ENCODE results near the gene ALPL. TPM values are rescaled to one million over a fixed set of nuclear protein-coding genes. Genes with fewer than 3 reads are reported as not detected.

The ALPL gene
- total RNA-seq, 1 donor from 2014 or later, result not detected

DNA sequence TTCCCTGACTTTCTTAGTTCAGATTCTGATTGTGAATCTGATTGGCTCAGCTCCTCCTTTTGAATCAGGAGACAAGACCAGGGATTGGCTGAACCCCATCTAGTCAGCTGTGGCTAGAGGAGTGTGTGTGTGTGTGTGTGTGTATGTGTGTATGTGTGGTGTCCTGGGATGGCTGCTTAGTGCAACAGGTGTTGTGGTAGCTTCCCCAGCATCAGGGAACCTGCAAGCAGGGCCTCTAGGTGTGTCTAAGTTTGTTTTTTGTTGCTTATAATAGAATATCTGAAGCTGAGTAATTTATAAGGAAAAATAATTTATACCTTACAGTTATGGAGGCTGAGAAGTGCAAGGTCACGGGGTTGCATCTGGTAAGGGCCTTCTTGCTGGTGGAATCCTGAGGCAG lies 13.2 kb upstream of the ALPL start:
- no peak for TF ChIP-seq CTCF (conservative IDR thresholded peaks at IDR 0.05; ENCODE audit: low read depth, low read length)
- H3K4me3 ChIP-seq (ENCODE audit: low read depth, low read length), result no peak overlapping the region
- DNase-seq (ENCODE audit: low read depth), result no peak

- no peak for TF ChIP-seq CTCF (conservative IDR thresholded peaks at IDR 0.05; ENCODE audit: low read depth, low read length)
- no peak overlapping the region for H3K4me3 ChIP-seq (ENCODE audit: low read depth, low read length)
- DNase-seq (ENCODE audit: low read depth), result no peak
These were observed 12.3 kb upstream of the ALPL start for GRCh38 chr1:21496886-21497285.

DNA sequence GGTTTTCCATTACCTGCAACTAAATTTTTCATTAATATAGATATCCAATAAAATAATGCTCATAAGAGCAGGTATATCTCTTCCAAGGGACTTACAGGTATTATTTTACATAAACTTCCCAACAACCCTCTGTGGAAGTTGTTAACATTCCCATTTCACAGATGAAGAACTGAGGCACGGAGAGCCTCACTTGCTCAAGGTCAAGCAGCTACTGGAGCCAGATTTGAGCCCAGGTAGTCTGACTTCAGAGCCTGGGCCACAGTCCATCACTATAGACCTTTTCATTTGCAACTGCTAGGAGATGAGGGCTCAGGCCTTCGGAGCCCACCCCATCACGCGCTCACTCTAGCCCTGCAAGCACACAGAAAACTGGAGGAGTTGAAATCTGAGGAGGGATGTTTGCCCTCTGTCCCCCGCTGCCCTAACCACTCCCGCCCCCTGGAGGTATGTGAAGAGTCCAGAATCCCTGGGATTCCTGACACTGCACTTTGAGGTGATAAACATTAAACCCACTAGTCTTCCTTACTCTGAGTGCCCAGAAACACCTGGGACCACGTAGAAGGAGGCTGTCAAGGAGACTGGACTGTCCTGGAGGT lies 11.7 kb upstream of the ALPL start:
- peak; percentile 39 for TF ChIP-seq CTCF (conservative IDR thresholded peaks at IDR 0.05; ENCODE audit: low read depth, low read length)
- no peak for DNase-seq (ENCODE audit: low read depth)
- no peak overlapping the region for H3K4me3 ChIP-seq (ENCODE audit: low read depth, low read length)

DNA sequence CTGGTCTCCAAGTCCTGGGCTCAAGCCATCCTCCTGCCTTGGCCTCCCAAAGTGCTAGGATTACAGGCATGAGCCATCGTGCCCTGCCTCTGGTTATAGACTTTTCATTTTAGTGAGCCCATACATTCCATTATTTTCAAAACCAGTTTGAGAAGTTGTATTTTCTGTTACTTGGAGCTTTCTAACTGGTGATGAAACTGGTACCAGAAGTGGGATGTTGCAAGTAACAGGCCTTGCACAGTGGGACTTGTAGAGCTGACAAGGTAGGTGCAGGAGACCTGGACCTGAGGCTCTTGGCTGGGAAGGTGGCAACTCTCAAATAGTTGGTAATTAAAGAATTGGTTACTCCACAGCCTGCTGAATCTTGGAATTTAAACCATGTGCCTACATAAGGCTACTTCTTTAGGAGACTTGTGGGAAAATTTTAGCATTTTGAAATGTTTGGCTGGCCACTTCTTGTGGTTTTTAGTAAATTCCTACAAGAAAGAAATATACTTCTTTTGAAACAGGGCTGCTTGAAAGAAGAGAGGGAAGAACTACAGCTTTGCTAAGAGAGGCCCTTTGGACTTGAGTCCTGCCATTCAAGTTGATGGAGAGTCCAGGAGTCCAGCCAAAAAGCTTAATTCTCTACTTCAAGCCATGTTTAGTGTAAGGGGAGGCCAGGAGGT lies 9.8 kb upstream of the ALPL start:
- DNase-seq (ENCODE audit: low read depth), result no peak

GRCh38 chr1:21503706-21504377 lies 5.4 kb upstream of the ALPL start:
- TF ChIP-seq CTCF (conservative IDR thresholded peaks at IDR 0.05; ENCODE audit: low read depth, low read length), result no peak
- no peak overlapping the region for H3K4me3 ChIP-seq (ENCODE audit: low read depth, low read length)
- DNase-seq (ENCODE audit: low read depth), result no peak

More for the DNA sequence above, 9.8 kb upstream of the ALPL start:
- no peak overlapping the region for H3K4me3 ChIP-seq (ENCODE audit: low read depth, low read length)
- TF ChIP-seq CTCF (conservative IDR thresholded peaks at IDR 0.05; ENCODE audit: low read depth, low read length), result no peak

DNA sequence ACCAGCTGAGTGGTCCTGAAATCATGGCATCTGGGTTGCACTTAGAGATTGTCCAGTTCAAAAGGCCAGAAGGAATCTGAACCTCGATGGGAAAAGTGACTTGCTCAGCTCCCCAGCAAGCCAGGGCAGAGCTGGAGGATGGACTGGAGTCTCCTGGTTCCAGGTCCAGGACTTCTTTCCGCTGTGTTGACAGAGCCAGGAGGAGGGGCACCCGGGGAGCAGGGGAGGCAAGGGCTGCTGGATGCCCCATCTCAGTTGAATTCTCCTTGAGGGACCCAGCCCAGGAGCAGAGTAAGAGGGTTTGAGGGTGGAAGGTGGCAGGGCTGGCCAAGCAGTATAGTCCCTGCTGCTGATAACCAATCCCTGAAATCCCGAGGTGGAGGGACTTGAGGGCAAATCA lies 2.4 kb upstream of the ALPL start:
- DNase-seq (ENCODE audit: low read depth), result no peak
- TF ChIP-seq CTCF (conservative IDR thresholded peaks at IDR 0.05; ENCODE audit: low read depth, low read length), result no peak
- H3K4me3 ChIP-seq (ENCODE audit: low read depth, low read length), result no peak overlapping the region

Data from epithelial cell of proximal tubule (primary cell).